ENCODE measurements around the gene SLC32A1. TPM values are rescaled to one million over a fixed set of nuclear protein-coding genes. Genes with fewer than 3 reads are reported as not detected.

SLC32A1 gene
- total and polyA plus RNA-seq, 2 of the 13 experiments (the other 11 are each of a cell fraction or from before 2014, with no cell fraction given): not detected

GRCh38 chr20:38748097-38748860, 24.0 kb downstream of the SLC32A1 start, which contains the start of gene ACTR5 (continued):
- 0 out of 4 replicates have a peak, but pooled peaks of 1 of the 2 experiments have one; percentile 9 for TF ChIP-seq NR2F1 (CRISPR knock-in tag; IDR thresholded peaks at IDR 0.05)
- TF ChIP-seq ATF2 (CRISPR knock-in tag; IDR thresholded peaks at IDR 0.05): peak; percentile 73; the same call in 1 of the 2 replicates
- TF ChIP-seq GZF1 (CRISPR knock-in tag; IDR thresholded peaks at IDR 0.05): no peak; the same call in 1 of the 2 replicates
- no peak for TF ChIP-seq PLSCR1 (CRISPR knock-in tag; IDR thresholded peaks at IDR 0.05; ENCODE audit: borderline replicate concordance)
- no peak for TF ChIP-seq TFAP4 (IDR thresholded peaks at IDR 0.05; ENCODE audit: borderline replicate concordance, low read depth)
- no peak for TF ChIP-seq ZNF350 (CRISPR knock-in tag; IDR thresholded peaks at IDR 0.05; ENCODE audit: borderline replicate concordance, low read depth)
- peak; percentile 94 for TF ChIP-seq SPEN (CRISPR knock-in tag; IDR thresholded peaks at IDR 0.05; ENCODE audit: low read depth)
- no peak; the same call in 1 of the 2 replicates for TF ChIP-seq ZNF138 (CRISPR knock-in tag; IDR thresholded peaks at IDR 0.05; ENCODE audit: low read depth)
- 0 out of 2 replicates have a peak, but pooled peaks have one; percentile 13 for TF ChIP-seq ONECUT2 (CRISPR knock-in tag; IDR thresholded peaks at IDR 0.05)
- TF ChIP-seq DMTF1 (CRISPR knock-in tag; IDR thresholded peaks at IDR 0.05): no peak
- TF ChIP-seq ZNF382 (CRISPR knock-in tag; IDR thresholded peaks at IDR 0.05; ENCODE audit: borderline replicate concordance): no peak
- no peak for TF ChIP-seq NPAS2 (CRISPR knock-in tag; IDR thresholded peaks at IDR 0.05; ENCODE audit: borderline replicate concordance)
- TF ChIP-seq ZNF280B (CRISPR knock-in tag; IDR thresholded peaks at IDR 0.05; ENCODE audit: borderline replicate concordance): peak; percentile 72; the same call in 1 of the 2 replicates
- no peak; the same call in 1 of the 2 replicates for TF ChIP-seq ZBTB3 (CRISPR knock-in tag; IDR thresholded peaks at IDR 0.05; ENCODE audit: borderline replicate concordance, low read depth)
- peak; percentile 96 for TF ChIP-seq BORCS8-MEF2B (CRISPR knock-in tag; IDR thresholded peaks at IDR 0.05)
- TF ChIP-seq ZNF543 (CRISPR knock-in tag; IDR thresholded peaks at IDR 0.05): peak; percentile 91; the same call in 1 of the 2 replicates
- TF ChIP-seq ZSCAN5A (CRISPR knock-in tag; IDR thresholded peaks at IDR 0.05; ENCODE audit: borderline replicate concordance): peak; percentile 85
- TF ChIP-seq ESRRA (CRISPR knock-in tag; IDR thresholded peaks at IDR 0.05; ENCODE audit: low read depth): peak; percentile 67
- peak; percentile 81 for TF ChIP-seq XRCC5 (optimal IDR thresholded peaks at IDR 0.05; ENCODE audit: low read length)
